Osteoblast (primary cell): ENCODE data around the gene CSMD2. TPM values are rescaled to one million over a fixed set of nuclear protein-coding genes. Genes with fewer than 3 reads are reported as not detected.

ENCODE experiments used
- DNase-seq: peaks from one replicate; pipeline ENCODE4 v3.0.0; 2011; ENCODE audit warnings: low spot score, mixed read lengths; ENCODE audit not compliant: insufficient read length; ENCODE audit errors: missing footprints
- H2AFZ ChIP-seq: 2 replicates; pipeline ENCODE4 v1.6.0; 2011; ENCODE audit warnings: mild to moderate bottlenecking, low read length
- H3K27ac ChIP-seq: 2 replicates; pipeline ENCODE4 v1.5.1; 2011; ENCODE audit warnings: mild to moderate bottlenecking, low read depth, low read length, moderate library complexity
- H3K27me3 ChIP-seq: 2 replicates; pipeline ENCODE4 v1.6.0; 2012; ENCODE audit warnings: mild to moderate bottlenecking, control low read depth, inconsistent platforms, low read length, moderate library complexity; ENCODE audit not compliant: insufficient read depth
- H3K36me3 ChIP-seq: 2 replicates; pipeline ENCODE4 v1.5.1; 2011; ENCODE audit warnings: mild to moderate bottlenecking, low read length, control low read depth, moderate library complexity; ENCODE audit not compliant: insufficient read depth
- H3K4me1 ChIP-seq: 2 replicates; pipeline ENCODE4 v1.5.1; 2011; ENCODE audit warnings: mild to moderate bottlenecking, low read length, control low read depth, moderate library complexity; ENCODE audit not compliant: insufficient read depth
- H3K4me2 ChIP-seq: 2 replicates; pipeline ENCODE4 v1.6.0; 2011; ENCODE audit warnings: mild to moderate bottlenecking, low read length; ENCODE audit not compliant: insufficient read depth
- H3K4me3 ChIP-seq: fragments of 200-600 bp; sonication (generic); 3 replicates; pipeline ENCODE4 v1.5.1; 2012; ENCODE audit warnings: mild to moderate bottlenecking, low read length, inconsistent platforms; ENCODE audit not compliant: insufficient read depth
- H3K79me2 ChIP-seq: 2 replicates; pipeline ENCODE4 v1.6.0; 2012; ENCODE audit warnings: mild to moderate bottlenecking, low read length, control low read depth, inconsistent platforms; ENCODE audit not compliant: insufficient read depth
- H3K9me3 ChIP-seq: 2 replicates; pipeline ENCODE4 v1.5.1; 2011; ENCODE audit warnings: low read depth, low read length, control low read depth
- H4K20me1 ChIP-seq: 2 replicates; pipeline ENCODE4 v1.6.0; 2012; ENCODE audit warnings: mild to moderate bottlenecking, low read length, control low read depth; ENCODE audit not compliant: insufficient read depth
- total RNA-seq: library from RNA; depleted of rRNA; stranded (reverse); fragments of >200 nt; gene quantifications from 2 replicates; pipeline ENCODE4 v1.2.3, GENCODE V29; 2012
- TF ChIP-seq, protein P1 (sequence below): IDR thresholded peaks from 2 replicates; pipeline ENCODE4 v1.5.1; 2011; ENCODE audit warnings: mild to moderate bottlenecking, low read depth, low read length, moderate library complexity; ENCODE audit errors: extremely low read depth

CSMD2 gene
- total RNA-seq, 1 donor, result 0.36 TPM

DNA sequence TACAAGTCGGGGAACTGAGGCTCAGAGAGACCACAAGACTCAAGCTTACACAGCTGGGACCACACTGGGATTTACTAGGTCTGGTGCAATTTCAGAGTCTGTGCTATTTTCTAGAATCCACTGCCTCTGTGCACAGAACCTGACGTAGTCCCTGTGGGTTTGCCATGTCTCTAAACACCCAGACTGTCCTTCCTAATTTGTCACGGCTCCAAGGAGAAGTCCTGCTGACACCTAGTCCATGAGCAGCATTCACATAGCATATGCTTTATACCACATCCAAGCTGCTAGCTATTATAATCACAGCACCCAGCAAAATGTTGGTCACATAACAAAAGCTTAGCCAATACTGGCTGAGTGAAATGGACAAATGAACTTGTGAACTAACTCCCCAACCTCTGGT is 380.2 kb downstream of the CSMD2 start:
- TF ChIP-seq, protein P1, sequence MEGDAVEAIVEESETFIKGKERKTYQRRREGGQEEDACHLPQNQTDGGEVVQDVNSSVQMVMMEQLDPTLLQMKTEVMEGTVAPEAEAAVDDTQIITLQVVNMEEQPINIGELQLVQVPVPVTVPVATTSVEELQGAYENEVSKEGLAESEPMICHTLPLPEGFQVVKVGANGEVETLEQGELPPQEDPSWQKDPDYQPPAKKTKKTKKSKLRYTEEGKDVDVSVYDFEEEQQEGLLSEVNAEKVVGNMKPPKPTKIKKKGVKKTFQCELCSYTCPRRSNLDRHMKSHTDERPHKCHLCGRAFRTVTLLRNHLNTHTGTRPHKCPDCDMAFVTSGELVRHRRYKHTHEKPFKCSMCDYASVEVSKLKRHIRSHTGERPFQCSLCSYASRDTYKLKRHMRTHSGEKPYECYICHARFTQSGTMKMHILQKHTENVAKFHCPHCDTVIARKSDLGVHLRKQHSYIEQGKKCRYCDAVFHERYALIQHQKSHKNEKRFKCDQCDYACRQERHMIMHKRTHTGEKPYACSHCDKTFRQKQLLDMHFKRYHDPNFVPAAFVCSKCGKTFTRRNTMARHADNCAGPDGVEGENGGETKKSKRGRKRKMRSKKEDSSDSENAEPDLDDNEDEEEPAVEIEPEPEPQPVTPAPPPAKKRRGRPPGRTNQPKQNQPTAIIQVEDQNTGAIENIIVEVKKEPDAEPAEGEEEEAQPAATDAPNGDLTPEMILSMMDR, result no peak

DNA sequence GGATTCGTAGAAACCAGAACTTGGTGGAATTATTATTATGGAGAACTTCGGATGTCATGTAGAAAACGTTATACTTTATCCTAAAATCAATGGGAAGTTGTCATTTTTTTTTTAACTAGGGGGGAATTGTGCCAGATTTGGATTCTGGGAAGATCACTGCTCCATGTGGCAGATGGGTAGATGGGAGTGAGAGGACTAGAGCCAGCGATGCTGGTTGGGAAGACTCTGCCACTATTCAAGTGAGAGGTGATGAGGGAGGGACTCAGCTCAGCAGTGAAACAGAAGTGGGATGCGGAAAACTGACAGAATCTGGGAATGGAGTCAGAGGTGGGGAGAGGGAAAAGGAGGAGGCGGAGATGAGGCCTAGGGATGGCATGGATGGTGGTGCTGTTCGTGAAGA is 382.3 kb downstream of the CSMD2 start:
- TF ChIP-seq, protein P1, result no peak
- Histone ChIP-seq H3K27ac (no peak overlapping the region), H3K36me3 (no peaks in the 10 kb centered on the region), H3K4me1 (no peaks in the 10 kb centered on the region), H4K20me1 (no peaks in the 10 kb centered on the region), H2AFZ (no peak overlapping the region), H3K79me2 (no peaks in the 10 kb centered on the region), H3K4me3 (no peak overlapping the region), H3K9me3 (no peaks in the 10 kb centered on the region), H3K4me2 (no peak overlapping the region), H3K27me3 (no peaks in the 10 kb centered on the region)
- DNase-seq, result no peak

More for the DNA sequence above, 380.2 kb downstream of the CSMD2 start:
- H3K79me2 ChIP-seq, result no peaks in the 10 kb centered on the region
- no peaks in the 10 kb centered on the region for H4K20me1 ChIP-seq
- no peak overlapping the region for H3K4me3 ChIP-seq
- no peak overlapping the region for H3K4me2 ChIP-seq
- no peaks in the 10 kb centered on the region for H3K4me1 ChIP-seq
- H3K9me3 ChIP-seq, result no peaks in the 10 kb centered on the region
- no peak overlapping the region for H3K27ac ChIP-seq
- no peak for DNase-seq
- H2AFZ ChIP-seq, result no peak overlapping the region
- no peaks in the 10 kb centered on the region for H3K27me3 ChIP-seq
- H3K36me3 ChIP-seq, result no peaks in the 10 kb centered on the region

DNA sequence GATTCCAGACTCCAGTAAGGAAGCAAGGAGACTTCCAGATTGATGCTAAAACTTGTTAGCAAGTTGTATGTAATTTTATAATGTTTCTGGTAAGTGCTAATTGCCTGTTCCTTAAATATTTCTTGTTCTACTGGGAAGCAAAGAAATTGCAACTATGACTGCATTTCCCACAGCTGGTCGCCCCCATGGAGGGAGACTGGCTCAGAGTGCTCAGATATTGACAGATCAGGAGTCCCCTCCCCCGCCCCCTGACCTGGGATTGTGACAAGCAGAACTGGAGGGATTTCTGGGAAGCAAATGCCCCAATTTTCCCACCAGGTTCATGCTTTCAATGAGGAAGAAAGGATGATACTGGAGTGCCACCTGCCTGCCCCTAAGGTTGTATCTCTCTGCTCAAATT is 383.4 kb downstream of the CSMD2 start:
- H2AFZ ChIP-seq, result no peak overlapping the region
- TF ChIP-seq, protein P1, result no peak
- no peaks in the 10 kb centered on the region for H3K9me3 ChIP-seq
- DNase-seq, result no peak
- H3K4me1 ChIP-seq, result no peaks in the 10 kb centered on the region
- H3K4me2 ChIP-seq, result no peak overlapping the region
- H3K36me3 ChIP-seq, result no peaks in the 10 kb centered on the region
- no peaks in the 10 kb centered on the region for H4K20me1 ChIP-seq
- no peak overlapping the region for H3K27ac ChIP-seq
- no peaks in the 10 kb centered on the region for H3K79me2 ChIP-seq
- H3K4me3 ChIP-seq, result no peak overlapping the region
- H3K27me3 ChIP-seq, result no peaks in the 10 kb centered on the region

DNA sequence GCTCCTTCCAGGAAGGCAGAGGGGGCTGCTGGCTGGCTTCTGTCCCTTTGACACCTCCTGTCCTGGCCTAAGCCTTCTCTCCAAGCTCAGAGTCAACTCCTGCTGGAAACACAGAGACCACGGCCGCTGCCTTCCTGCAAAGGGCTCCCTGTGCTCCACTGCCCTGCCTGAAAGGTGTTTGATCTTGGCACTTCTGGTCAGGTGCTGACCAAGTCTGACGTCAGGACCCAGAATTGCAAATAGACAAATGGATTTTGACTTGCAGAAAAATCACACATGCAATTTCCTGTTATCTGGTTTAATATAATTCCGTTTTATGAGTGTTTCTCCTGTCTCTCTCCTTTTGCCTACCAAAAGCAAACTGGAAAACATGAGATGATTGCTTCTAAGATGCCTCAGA is 387.7 kb downstream of the CSMD2 start:
- H2AFZ ChIP-seq, result no peak overlapping the region

More for the DNA sequence above, 387.7 kb downstream of the CSMD2 start:
- no peaks in the 10 kb centered on the region for H4K20me1 ChIP-seq
- TF ChIP-seq, protein P1, result no peak
- DNase-seq, result no peak
- H3K4me3 ChIP-seq, result no peak overlapping the region
- no peaks in the 10 kb centered on the region for H3K27me3 ChIP-seq
- H3K9me3 ChIP-seq, result no peaks in the 10 kb centered on the region
- H3K4me2 ChIP-seq, result no peak overlapping the region
- no peaks in the 10 kb centered on the region for H3K36me3 ChIP-seq
- no peak overlapping the region for H3K27ac ChIP-seq
- H3K79me2 ChIP-seq, result no peaks in the 10 kb centered on the region
- H3K4me1 ChIP-seq, result no peaks in the 10 kb centered on the region
